ACC112 (cell line): ENCODE measurements around the gene RNF166.

Source experiments
- H2AFZ ChIP-seq: fragments of 200-600 bp; sonication (generic); one replicate; pipeline ENCODE4 v1.6.0; 2017; ENCODE audit warnings: antibody characterized with exemption, low read length; ENCODE audit not compliant: unreplicated experiment
- H3K27ac ChIP-seq: fragments of 200-600 bp; sonication (generic); 2 replicates; pipeline ENCODE4 v1.5.1; 2014; ENCODE audit warnings: low read depth, mild to moderate bottlenecking, antibody characterized with exemption, low read length, moderate library complexity
- H3K27me3 ChIP-seq: fragments of 200-600 bp; sonication (generic); 2 replicates; pipeline ENCODE4 v1.6.1; 2014; ENCODE audit warnings: mild to moderate bottlenecking, antibody characterized with exemption, low read length, moderate library complexity, mixed read lengths; ENCODE audit not compliant: insufficient read depth
- H3K36me3 ChIP-seq: fragments of 200-600 bp; sonication (generic); 2 replicates; pipeline ENCODE4 v1.6.1; 2016; ENCODE audit warnings: mild to moderate bottlenecking, antibody characterized with exemption, low read length, moderate library complexity, mixed read lengths; ENCODE audit not compliant: insufficient read depth
- H3K4me1 ChIP-seq: fragments of 200-600 bp; sonication (generic); one replicate; pipeline ENCODE4 v1.6.1; 2016; ENCODE audit warnings: low read length, mixed read lengths; ENCODE audit not compliant: insufficient read depth, unreplicated experiment, control insufficient read depth
- H3K4me3 ChIP-seq: fragments of 200-600 bp; sonication (generic); 2 replicates; pipeline ENCODE4 v1.5.1; 2014; ENCODE audit warnings: mild to moderate bottlenecking, low read depth, low read length
- H3K79me2 ChIP-seq: fragments of 200-600 bp; sonication (generic); one replicate; pipeline ENCODE4 v1.6.0; 2016; ENCODE audit warnings: low read length; ENCODE audit not compliant: control insufficient read depth, unreplicated experiment, insufficient read depth

The RNF166 gene

DNA sequence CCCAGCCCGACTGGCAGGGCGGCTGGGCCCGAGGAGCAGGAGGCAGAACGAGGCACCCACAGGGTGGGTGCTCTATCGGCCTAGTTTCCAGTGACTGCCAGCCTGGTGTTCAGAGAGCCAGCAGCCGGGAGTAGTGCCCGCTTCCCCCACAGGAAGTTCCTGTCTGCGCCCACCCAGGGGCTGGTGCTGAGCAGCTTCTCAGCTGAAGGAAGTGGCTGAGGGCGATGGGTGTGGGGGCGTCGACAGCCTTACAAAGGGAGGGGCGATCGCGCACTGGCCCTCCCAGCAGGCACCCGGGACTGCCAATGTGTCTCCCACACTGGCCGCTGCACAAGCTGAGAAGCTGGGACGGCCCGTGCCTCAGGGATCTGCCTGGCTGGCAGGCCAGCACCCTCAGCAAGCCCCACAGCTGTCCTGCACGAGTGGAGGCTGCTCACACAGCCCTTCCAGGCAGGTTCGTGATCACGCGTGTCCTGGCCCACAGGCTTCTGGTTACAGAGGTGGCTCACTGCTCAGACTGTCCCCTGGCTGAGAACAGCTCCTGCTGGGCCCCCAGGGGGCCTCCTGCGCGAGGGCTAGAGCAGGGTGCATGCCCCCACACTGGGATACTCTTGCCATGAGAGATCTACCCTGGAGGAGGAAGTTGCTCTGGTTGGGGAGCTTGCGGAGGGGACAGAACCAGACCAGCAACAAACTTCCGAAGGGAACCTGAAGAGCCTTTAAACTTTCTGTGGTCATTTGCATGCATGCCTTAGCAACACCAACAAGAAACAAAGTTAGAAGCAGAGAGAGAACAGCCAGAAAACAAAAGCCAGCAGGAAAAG lies 2.5 kb downstream of the RNF166 start:
- H3K79me2 ChIP-seq: peaks cover 21% of the 10 kb centered on the region
- H3K4me3 ChIP-seq: no peak overlapping the region
- no peaks in the 10 kb centered on the region for H3K27me3 ChIP-seq
- H3K36me3 ChIP-seq: no peaks in the 10 kb centered on the region
- H3K27ac ChIP-seq: no peak overlapping the region
- peaks cover 13% of the 10 kb centered on the region for H3K4me1 ChIP-seq
- no peak overlapping the region for H2AFZ ChIP-seq

DNA sequence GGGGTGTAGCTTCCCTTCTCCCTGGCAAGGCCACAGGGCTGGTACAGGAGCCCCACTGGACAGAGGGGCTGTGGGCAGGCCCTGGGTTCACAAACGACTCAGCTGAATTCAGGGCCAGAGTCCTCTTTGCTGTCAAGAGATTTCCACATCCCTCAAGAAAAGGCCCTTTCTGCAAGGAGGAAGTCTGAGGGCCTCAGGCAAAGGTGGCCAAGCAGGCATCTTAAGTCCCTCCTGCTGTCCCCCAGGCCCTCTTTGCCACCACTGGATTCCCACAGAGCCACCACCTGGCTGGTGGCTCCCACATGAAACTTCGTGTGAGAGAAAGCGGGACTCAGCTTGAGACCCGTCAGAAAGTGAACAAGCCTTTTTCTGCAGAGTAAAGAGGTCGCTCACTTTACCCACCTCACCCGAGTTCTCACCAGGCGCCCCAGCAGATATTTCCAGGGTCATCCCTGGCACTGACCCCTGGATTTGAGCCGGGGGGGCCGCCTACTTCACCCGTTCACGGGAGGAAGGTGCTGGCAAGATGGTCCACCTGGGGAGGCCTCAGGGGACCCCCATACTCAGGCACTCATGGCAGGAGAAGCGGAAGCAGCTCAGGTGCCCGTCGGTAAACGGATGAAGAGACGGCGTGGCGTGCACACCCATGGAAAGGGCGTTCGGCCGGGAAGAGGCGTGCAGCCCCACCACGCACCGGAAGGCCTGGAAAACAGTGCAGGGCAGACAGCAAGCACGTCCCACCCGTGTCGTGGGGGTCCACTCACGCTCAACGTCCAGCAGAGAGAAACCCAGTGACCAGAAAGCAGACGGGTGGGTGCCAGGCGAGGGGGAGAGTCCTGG lies 3.6 kb downstream of the RNF166 start:
- H3K4me1 ChIP-seq: peaks cover 12% of the 10 kb centered on the region
- no peak overlapping the region for H3K27ac ChIP-seq
- H3K4me3 ChIP-seq: no peak overlapping the region
- no peak overlapping the region for H2AFZ ChIP-seq
- peaks cover 16% of the 10 kb centered on the region for H3K79me2 ChIP-seq
- H3K36me3 ChIP-seq: no peaks in the 10 kb centered on the region
- H3K27me3 ChIP-seq: no peaks in the 10 kb centered on the region

DNA sequence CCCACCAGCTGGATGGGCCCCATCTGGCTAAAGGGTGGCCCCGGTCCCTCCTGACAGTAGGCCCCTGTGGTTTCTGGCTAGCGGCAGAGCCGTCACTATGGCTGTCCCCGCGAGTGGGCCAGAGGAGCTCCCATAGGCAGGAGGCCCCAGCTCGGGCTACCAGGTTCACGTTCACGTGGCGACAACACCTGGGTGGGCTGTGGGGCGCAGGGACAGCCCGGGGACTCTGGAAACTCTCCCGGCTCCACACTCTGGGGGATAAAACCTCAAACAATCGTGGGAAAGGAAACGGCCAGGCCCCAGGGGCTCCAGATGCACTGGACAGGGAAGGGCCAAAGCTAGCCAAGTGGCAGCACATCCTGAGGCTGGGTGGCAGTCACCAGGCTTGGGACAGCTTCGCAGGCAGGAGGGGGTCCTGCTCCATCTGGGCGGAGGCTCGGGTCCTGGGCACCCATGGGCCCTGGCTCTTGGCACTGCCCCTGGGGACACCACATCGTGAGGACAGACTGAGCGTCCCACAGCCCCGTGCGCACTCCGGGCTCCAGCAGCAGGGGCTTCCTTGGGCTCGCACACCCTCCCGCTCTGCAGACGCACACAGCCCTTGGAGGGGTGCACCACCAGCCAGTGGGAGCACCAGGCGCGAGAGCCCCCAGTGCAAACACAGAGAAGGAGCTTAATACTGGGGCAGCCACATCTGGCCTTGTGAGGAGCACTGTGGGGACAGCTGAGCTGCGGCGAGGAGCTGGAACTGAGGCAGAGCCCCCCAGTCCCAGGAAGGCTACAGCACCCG lies 4.4 kb downstream of the RNF166 start:
- H3K36me3 ChIP-seq: no peaks in the 10 kb centered on the region
- peaks cover 5% of the 10 kb centered on the region for H3K4me1 ChIP-seq
- no peaks in the 10 kb centered on the region for H3K27me3 ChIP-seq
- no peak overlapping the region for H3K4me3 ChIP-seq
- no peak overlapping the region for H2AFZ ChIP-seq
- no peak overlapping the region for H3K27ac ChIP-seq
- H3K79me2 ChIP-seq: peaks cover 10% of the 10 kb centered on the region

DNA sequence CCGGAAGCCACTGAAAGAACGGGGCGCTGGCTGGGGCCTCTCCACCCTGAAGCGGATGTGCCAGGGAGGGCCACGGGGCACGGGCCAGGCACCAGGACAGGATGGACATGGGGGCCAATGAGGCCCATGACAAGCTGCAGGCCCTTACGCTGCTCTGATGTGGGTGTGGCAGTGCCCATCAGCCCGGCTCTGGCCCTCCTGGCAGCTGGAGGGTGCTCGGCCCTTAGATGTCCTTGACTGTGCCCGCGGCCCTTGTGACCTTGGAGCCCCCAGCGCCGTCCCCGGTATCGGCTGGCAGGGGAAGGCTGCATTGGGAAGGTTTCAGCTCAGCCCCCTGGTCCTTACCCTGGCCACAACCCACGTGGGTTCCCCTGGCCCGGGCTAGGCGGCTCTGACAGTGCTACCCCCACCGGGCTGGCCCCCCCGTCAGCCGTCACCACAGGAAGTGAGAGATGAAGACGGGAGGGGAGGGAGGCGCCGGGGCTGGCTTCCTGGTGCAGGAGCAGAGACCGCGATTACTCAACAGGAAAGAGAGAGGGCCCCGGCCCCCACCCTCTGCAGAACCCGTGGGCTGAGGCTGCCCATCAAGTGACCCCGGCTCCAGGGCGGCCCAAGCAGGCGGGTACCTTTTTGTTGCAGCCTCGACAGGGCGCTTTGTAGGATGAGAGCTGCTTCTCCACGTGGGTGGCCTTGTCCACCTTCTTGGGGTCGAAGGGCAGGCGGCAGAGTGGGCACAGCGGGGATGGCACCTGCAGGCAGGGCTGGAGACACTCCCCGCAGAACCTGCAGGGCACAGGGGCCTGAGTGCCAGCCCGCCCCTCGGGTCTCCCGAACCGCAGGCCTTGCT lies 5.3 kb downstream of the RNF166 start:
- H3K79me2 ChIP-seq: peaks cover 10% of the 10 kb centered on the region
- no peak overlapping the region for H3K27ac ChIP-seq
- no peak overlapping the region for H2AFZ ChIP-seq
- no peak overlapping the region for H3K4me3 ChIP-seq
- peaks cover 5% of the 10 kb centered on the region for H3K4me1 ChIP-seq
- no peaks in the 10 kb centered on the region for H3K27me3 ChIP-seq
- H3K36me3 ChIP-seq: no peaks in the 10 kb centered on the region

DNA sequence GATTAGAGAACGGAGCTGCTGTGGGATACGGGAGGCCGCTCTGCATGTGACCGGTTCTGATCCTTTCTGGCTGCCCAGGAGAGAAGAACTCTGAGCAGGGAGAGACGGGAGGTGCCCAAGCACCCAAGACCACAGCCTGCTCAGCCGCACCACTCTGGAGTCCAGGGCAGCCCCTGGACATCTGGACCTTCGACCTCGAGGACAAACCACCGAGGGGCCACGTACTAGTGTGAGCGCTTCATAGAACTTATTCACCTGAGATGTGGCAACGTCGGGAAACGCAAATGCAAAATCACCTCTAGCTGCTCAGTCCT lies 5.9 kb downstream of the RNF166 start:
- peaks cover 5% of the 10 kb centered on the region for H3K4me1 ChIP-seq
- H3K27me3 ChIP-seq: no peaks in the 10 kb centered on the region

DNA sequence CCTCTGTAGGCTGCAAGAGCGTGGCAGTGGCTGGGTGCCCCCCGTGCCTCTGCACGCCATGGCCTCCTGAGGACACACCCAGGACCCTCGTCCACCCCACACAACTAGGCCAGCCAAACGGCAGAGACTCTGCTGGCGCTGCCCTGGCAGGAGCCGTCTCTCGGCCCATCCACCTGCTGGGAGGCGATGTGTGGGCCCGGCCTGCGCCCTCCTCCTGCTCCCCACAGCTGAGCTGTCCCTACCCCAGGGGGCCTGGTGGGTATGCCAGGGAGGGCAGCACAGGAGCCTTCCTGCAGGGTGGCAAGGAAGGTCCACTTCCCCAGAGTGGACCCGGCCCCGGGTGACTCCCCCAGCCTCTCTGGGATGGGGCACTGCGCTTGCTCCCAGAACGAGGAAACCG lies 7.0 kb downstream of the RNF166 start:
- Histone ChIP-seq H3K27ac (no peak overlapping the region), H3K4me3 (no peak overlapping the region), H3K27me3 (no peaks in the 10 kb centered on the region), H3K36me3 (no peaks in the 10 kb centered on the region), H3K4me1 (no peaks in the 10 kb centered on the region), H2AFZ (no peak overlapping the region), H3K79me2 (peaks cover under 1% of the 10 kb centered on the region)

More for the DNA sequence above, 5.9 kb downstream of the RNF166 start:
- Histone ChIP-seq H2AFZ (no peak overlapping the region), H3K36me3 (no peaks in the 10 kb centered on the region), H3K27ac (no peak overlapping the region), H3K4me3 (no peak overlapping the region), H3K79me2 (peaks cover 6% of the 10 kb centered on the region)

DNA sequence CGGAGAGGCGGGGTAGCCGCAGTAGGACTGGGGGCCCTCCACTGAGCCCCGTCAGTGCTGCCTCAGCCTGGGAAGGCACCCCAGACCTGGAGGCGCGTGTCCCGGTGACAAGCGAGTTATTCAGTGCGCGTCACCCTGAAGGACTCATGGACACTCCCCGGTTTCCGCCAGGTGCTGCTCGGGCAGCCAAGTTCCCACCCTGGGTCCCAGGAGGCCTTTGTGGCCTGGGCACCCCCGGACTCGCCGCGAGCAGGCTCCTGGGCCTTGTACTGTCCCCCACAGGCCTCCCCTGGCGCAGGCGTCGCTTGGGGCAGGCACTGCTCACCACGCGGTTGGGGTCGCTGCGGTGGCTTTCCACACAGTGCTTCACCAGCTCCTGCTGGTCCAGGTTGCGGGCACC lies 7.6 kb downstream of the RNF166 start:
- no peaks in the 10 kb centered on the region for H3K4me1 ChIP-seq
- H2AFZ ChIP-seq: no peak overlapping the region
- H3K27ac ChIP-seq: no peak overlapping the region
- H3K36me3 ChIP-seq: no peaks in the 10 kb centered on the region
- H3K79me2 ChIP-seq: no peaks in the 10 kb centered on the region
- H3K27me3 ChIP-seq: no peaks in the 10 kb centered on the region
- H3K4me3 ChIP-seq: no peak overlapping the region

DNA sequence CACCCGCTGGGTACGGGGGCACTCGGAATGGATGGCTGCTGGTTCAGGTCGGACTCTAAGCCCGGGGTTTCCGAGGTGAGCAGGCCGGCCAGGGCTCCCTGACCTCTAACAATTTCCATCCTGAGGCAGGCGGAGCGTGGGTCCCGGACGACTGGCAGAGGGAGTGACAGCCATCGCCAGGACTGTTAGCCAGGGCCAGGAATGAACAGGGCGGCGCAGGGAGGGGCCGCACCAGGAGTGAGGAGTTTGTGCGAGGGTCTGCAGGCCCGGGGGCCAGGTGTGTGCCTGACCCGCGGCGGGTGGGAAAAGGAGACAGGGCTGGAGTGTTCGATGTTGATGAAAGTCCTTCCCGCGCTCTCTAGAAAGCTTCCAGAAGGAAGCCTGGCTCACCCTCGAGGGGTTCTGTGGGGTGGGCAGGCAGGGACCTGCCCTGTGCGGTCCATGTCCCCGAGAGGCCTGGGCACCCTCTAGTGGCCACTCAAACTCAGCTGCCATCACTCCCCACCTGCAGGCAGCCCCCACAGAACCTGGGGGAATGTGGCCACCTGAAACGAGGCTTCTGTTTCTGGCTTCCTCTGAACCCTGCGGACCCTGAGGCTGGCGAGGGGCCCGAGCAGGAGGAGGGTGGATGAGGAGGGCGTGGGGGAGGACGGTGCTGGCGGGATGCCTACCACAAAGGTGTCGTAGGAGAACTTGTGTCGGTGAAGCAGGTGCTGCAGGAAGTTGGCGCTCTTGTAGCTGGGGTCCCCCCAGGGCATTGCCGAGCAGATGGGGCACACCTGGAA lies 8.2 kb downstream of the RNF166 start:
- no peak overlapping the region for H2AFZ ChIP-seq
- H3K4me3 ChIP-seq: no peak overlapping the region
- H3K79me2 ChIP-seq: no peaks in the 10 kb centered on the region
- H3K4me1 ChIP-seq: no peaks in the 10 kb centered on the region
- no peak overlapping the region for H3K27ac ChIP-seq
- no peaks in the 10 kb centered on the region for H3K36me3 ChIP-seq
- no peaks in the 10 kb centered on the region for H3K27me3 ChIP-seq

DNA sequence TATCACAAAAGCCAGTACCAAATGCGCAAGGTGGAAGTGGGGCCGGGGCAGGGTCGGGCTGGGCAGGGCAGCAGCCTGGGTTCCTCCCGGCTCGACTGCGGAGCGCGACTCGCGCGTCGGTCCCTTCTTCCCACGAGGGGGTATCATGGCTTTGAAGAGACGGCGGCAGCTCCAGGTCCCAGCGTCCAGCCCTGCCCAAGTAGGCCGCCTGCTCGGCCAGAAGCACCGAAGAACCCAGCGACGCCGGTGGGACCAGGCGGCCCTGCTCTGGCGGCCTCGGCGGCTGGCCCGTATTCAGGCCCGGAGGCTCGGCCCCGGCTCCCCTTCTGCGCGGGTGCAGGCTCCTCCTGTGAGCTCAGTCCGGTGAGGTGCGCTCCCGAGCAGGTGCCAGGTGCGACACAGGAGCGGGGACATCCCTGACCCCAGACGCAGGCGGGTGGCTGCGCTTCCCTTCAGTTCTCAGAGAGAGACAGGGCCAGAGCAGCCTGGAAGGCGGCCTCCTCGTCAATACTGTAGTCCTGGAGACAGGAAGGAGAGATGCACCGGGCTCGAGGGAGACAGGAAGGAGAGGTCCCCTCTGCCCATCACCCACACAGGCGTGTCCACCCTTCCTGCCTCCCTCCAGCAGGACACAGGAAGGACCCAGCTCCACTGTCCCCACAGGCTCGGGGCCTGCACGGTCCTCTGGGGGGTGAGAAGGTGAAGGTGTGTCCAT lies 8.9 kb downstream of the RNF166 start:
- H3K36me3 ChIP-seq: no peaks in the 10 kb centered on the region
- no peak overlapping the region for H2AFZ ChIP-seq
- H3K27ac ChIP-seq: no peak overlapping the region
- H3K4me1 ChIP-seq: no peaks in the 10 kb centered on the region
- no peak overlapping the region for H3K4me3 ChIP-seq
- no peaks in the 10 kb centered on the region for H3K79me2 ChIP-seq
- H3K27me3 ChIP-seq: no peaks in the 10 kb centered on the region
